H1 (cell line): Measurements from ENCODE around the gene CAMSAP1. TPM values are rescaled to one million over a fixed set of nuclear protein-coding genes. Genes with fewer than 3 reads are reported as not detected.

ENCODE experiments used
- CTCF ChIA-PET: fragments of 300-600 bp; sonication (Branson Sonifier 250); formaldehyde crosslinking; loops from one replicate; lab custom pipeline; 2021; ENCODE audit not compliant: partially characterized antibody; lab: Charles Lee
- POLR2A ChIA-PET: fragments of 300-600 bp; sonication (Branson Sonifier 250); formaldehyde crosslinking; loops from one replicate; lab custom pipeline; 2021; ENCODE audit warnings: inconsistent platforms; ENCODE audit not compliant: partially characterized antibody; lab: Charles Lee
- DNase-seq, 2 experiments: peaks; one replicate each; pipeline versions ENCODE4 v3.0.0 to v3.0.0-alpha.2; 2010 to 2022; ENCODE audit warnings: low spot score in 2 of 2, low read depth in 1 of 2, mixed read lengths in 1 of 2
- FAIRE-seq: peaks from 2 replicates; lab custom pipeline; 2011; peaks lifted over from hg19 to GRCh38; lab: Jason Lieb, UNC
- H2AFZ ChIP-seq: 2 replicates; pipeline ENCODE4 v1.8.1; 2012; ENCODE audit warnings: low read length, inconsistent platforms
- H2AK5ac ChIP-seq: 2 replicates; pipeline ENCODE4 v1.6.1; 2013; ENCODE audit warnings: low read depth, low read length
- H2BK120ac ChIP-seq: replicated peaks from 2 replicates; pipeline ENCODE3; 2013; ENCODE audit warnings: low read depth, low read length, inconsistent platforms
- H2BK12ac ChIP-seq: 2 replicates; pipeline ENCODE4 v1.6.1; 2013; ENCODE audit warnings: low read depth, low read length
- H2BK15ac ChIP-seq: 2 replicates; pipeline ENCODE4 v1.6.1; 2013; ENCODE audit warnings: low read length
- H2BK20ac ChIP-seq: 2 replicates; pipeline ENCODE4 v1.6.1; 2013; ENCODE audit warnings: low read length
- H2BK5ac ChIP-seq: 2 replicates; pipeline ENCODE4 v1.6.1; 2013; ENCODE audit warnings: low read depth, low read length
- H3K14ac ChIP-seq: 2 replicates; pipeline ENCODE4 v1.6.1; 2013; ENCODE audit warnings: inconsistent platforms; ENCODE audit not compliant: insufficient read length
- H3K18ac ChIP-seq: 2 replicates; pipeline ENCODE4 v1.6.1; 2013; ENCODE audit warnings: low read length; ENCODE audit errors: extremely low read depth
- H3K23ac ChIP-seq: 2 replicates; pipeline ENCODE4 v1.6.1; 2013; ENCODE audit warnings: inconsistent platforms; ENCODE audit not compliant: insufficient read length
- H3K23me2 ChIP-seq: 2 replicates; pipeline ENCODE4 v1.6.1; 2013; ENCODE audit warnings: low read depth, low read length
- H3K27ac ChIP-seq: 2 replicates; pipeline ENCODE4 v1.6.1; 2011; ENCODE audit warnings: low read depth, low read length, inconsistent platforms
- H3K27me3 ChIP-seq, 4 experiments: replicated peaks in 1 of 4; 1 replicate in 1 of 4; 2 replicates in 3 of 4; pipeline versions ENCODE4 v1.6.1 to v1.8.1; 2011 to 2013; ENCODE audit warnings: low read length in 3 of 4, mild to moderate bottlenecking in 3 of 4, inconsistent platforms in 2 of 4, mixed read lengths in 2 of 4, moderate library complexity in 1 of 4; ENCODE audit not compliant: control insufficient read depth in 3 of 4, insufficient read depth in 3 of 4; ENCODE audit errors: extremely low read depth in 1 of 4
- H3K36me3 ChIP-seq, 4 experiments: 2 replicates each; pipeline versions ENCODE4 v1.6.1 to v1.8.1; 2011 to 2013; ENCODE audit warnings: mild to moderate bottlenecking in 4 of 4, low read length in 3 of 4, moderate library complexity in 2 of 4, control low read depth in 1 of 4, inconsistent platforms in 1 of 4; ENCODE audit not compliant: insufficient read depth in 4 of 4, control insufficient read depth in 2 of 4
- H3K4ac ChIP-seq: replicated peaks from 2 replicates; pipeline ENCODE3; 2013; ENCODE audit warnings: low read length, low read depth, mixed read lengths, inconsistent platforms; ENCODE audit not compliant: insufficient read length
- H3K4me1 ChIP-seq, 4 experiments: replicated peaks in 1 of 4; 1 replicate in 1 of 4; 2 replicates in 3 of 4; pipeline versions ENCODE4 v1.6.1 to v1.8.1; 2011 to 2013; ENCODE audit warnings: low read length in 3 of 4, inconsistent platforms in 2 of 4, mixed read lengths in 1 of 4; ENCODE audit not compliant: insufficient read depth in 4 of 4, control insufficient read depth in 3 of 4
- H3K4me2 ChIP-seq, 2 experiments: 2 replicates each; pipeline versions ENCODE4 v1.6.1 to v1.8.1; 2011 to 2013; ENCODE audit warnings: low read depth in 2 of 2, low read length in 2 of 2, control low read depth in 1 of 2, inconsistent platforms in 1 of 2, mild to moderate bottlenecking in 1 of 2; ENCODE audit not compliant: insufficient read depth in 1 of 2
- H3K4me3 ChIP-seq, 4 experiments: fragments of 200-600, 300-600 bp in 1 of 4; sonication (generic), shearing (Covaris generic), sonication (Bioruptor Twin) in 1 of 4; 2 replicates each; pipeline versions ENCODE4 v1.5.1 to v1.8.1; 2011 to 2016; ENCODE audit warnings: low read length in 4 of 4, low read depth in 3 of 4, control low read depth in 2 of 4, inconsistent platforms in 2 of 4, mild to moderate bottlenecking in 2 of 4, mixed read lengths in 1 of 4, moderate library complexity in 1 of 4; ENCODE audit not compliant: insufficient read depth in 2 of 4; ENCODE audit errors: extremely low read depth in 1 of 4
- H3K56ac ChIP-seq: replicated peaks from 2 replicates; pipeline ENCODE3; 2013; ENCODE audit warnings: low read depth, mild to moderate bottlenecking, mixed read lengths, low read length, inconsistent platforms; ENCODE audit not compliant: insufficient read length
- H3K79me1 ChIP-seq: 2 replicates; pipeline ENCODE4 v1.6.1; 2013; ENCODE audit warnings: low read depth, low read length, control low read depth
- H3K79me2 ChIP-seq, 2 experiments: 2 replicates each; pipeline versions ENCODE4 v1.6.1 to v1.8.1; 2012 to 2013; ENCODE audit warnings: low read length in 2 of 2, mild to moderate bottlenecking in 2 of 2, inconsistent platforms in 1 of 2; ENCODE audit not compliant: insufficient read depth in 2 of 2, control insufficient read depth in 1 of 2
- H3K9ac ChIP-seq, 4 experiments: replicated peaks in 1 of 4; 1 replicate in 1 of 4; 2 replicates in 3 of 4; pipeline versions ENCODE4 v1.6.1 to v1.8.1; 2011 to 2013; ENCODE audit warnings: low read depth in 3 of 4, low read length in 3 of 4, control low read depth in 2 of 4, mild to moderate bottlenecking in 2 of 4, moderate library complexity in 2 of 4, inconsistent platforms in 1 of 4; ENCODE audit errors: extremely low read depth in 1 of 4
- H3K9me3 ChIP-seq, 2 experiments: 2 replicates each; pipeline versions ENCODE4 v1.6.1 to v1.8.1; 2012 to 2013; ENCODE audit warnings: mild to moderate bottlenecking in 2 of 2, moderate library complexity in 2 of 2, control low read depth in 1 of 2, inconsistent platforms in 1 of 2, low read depth in 1 of 2, low read length in 1 of 2, mixed read lengths in 1 of 2; ENCODE audit not compliant: insufficient read depth in 2 of 2
- H4K20me1 ChIP-seq, 2 experiments: replicated peaks in 1 of 2; 2 replicates each; pipeline versions ENCODE3 to v1.8.1; 2011 to 2013; ENCODE audit warnings: inconsistent platforms in 2 of 2, low read length in 2 of 2, mild to moderate bottlenecking in 1 of 2; ENCODE audit not compliant: insufficient read depth in 2 of 2, control insufficient read depth in 1 of 2
- H4K5ac ChIP-seq: 2 replicates; pipeline ENCODE4 v1.6.1; 2013; ENCODE audit warnings: low read length, low read depth, mixed read lengths, inconsistent platforms; ENCODE audit not compliant: insufficient read length
- H4K8ac ChIP-seq: 2 replicates; pipeline ENCODE4 v1.8.0; 2013; ENCODE audit warnings: mild to moderate bottlenecking, moderate library complexity, low read length, inconsistent platforms; ENCODE audit not compliant: insufficient read depth; ENCODE audit errors: extremely low read depth
- H4K91ac ChIP-seq: replicated peaks from 2 replicates; pipeline ENCODE3; 2013; ENCODE audit warnings: low read length, mixed read lengths, inconsistent platforms; ENCODE audit not compliant: insufficient read length
- GTF2F1 ChIP-seq: IDR thresholded peaks from 2 replicates; pipeline ENCODE4 v1.6.1; 2012; ENCODE audit warnings: low read depth, low read length, improper control_type of control experiment, borderline replicate concordance
- WGBS, 2 experiments: shearing (Covaris generic) in 1 of 2; methylation state at CpG; one replicate each; pipeline versions ENCODE4 v1.1.6 to v1.1.7; 2013 to 2015; ENCODE audit warnings: low lambda C conversion rate in 2 of 2, mixed read lengths in 2 of 2, inconsistent platforms in 1 of 2, low coverage in 1 of 2, missing lambda C conversion rate in 1 of 2; ENCODE audit not compliant: insufficient replicate concordance in 2 of 2, insufficient coverage in 1 of 2, insufficient read length in 1 of 2; ENCODE audit errors: extremely low coverage in 1 of 2, missing lambda C conversion rate in 1 of 2; 5-methylcytosine and 5-hydroxymethylcytosine counted together
- polyA plus RNA-seq, 7 experiments: library from polyadenylated mRNA; depleted of rRNA in 3 of 7; stranded (reverse) in 5 of 7; unstranded in 2 of 7; fragments of >200 nt in 5 of 7; fragments of 200-250 nt in 2 of 7; gene quantifications; 1 replicate in 5 of 7; 2 replicates in 1 of 7; 4 replicates in 1 of 7; pipeline versions ENCODE4 v1.2.1 to v1.2.3, GENCODE V29; 2011 to 2013; ENCODE audit warnings: missing spikeins in 2 of 7, mixed read lengths in 2 of 7
- total RNA-seq: library from RNA; stranded (reverse); fragmentation: NEBNext Ultra II Directional; extraction: Animal tissue kit (Norgen Biotek cat#: 25700); gene quantifications from 2 replicates; pipeline ENCODE4 v1.2.1, GENCODE V29; 2021

Gene CAMSAP1
- total and polyA plus RNA-seq, 2 of the 8 experiments (the other 6 are each of a cell fraction or from before 2014, with no cell fraction given): 13.4 to 44.0 TPM

- H3K27ac ChIP-seq: no peak overlapping the region
- no peak overlapping the region for H3K4ac ChIP-seq
- peaks cover 10% of the 10 kb centered on the region; the same call in 1 of the 2 replicates for H3K79me1 ChIP-seq
- peaks cover 0 to 10% of the 10 kb centered on the region in 2 experiments for H4K20me1 ChIP-seq
- H2AK5ac ChIP-seq: no peak overlapping the region
- peaks cover 4 to 52% of the 10 kb centered on the region in 2 experiments; a peak in 3 of 4 replicates for H3K79me2 ChIP-seq
- H3K14ac ChIP-seq: no peak overlapping the region
- no peak overlapping the region for H3K4me2 ChIP-seq
- H4K8ac ChIP-seq: no peak overlapping the region
- no peaks in the 10 kb centered on the region; a peak in 1 of 4 replicates for H3K9me3 ChIP-seq
- H2BK20ac ChIP-seq: no peak overlapping the region
- H3K56ac ChIP-seq: no peak overlapping the region
- peaks cover 0 to 6% (median 3%) of the 10 kb centered on the region in 4 experiments; a peak in 5 of 7 replicates for H3K4me1 ChIP-seq
- no peak overlapping the region for H3K4me3 ChIP-seq
- CTCF ChIA-PET: interaction anchor here (1.2 to 1.8 kb wide), 2 partner anchors 13 to 17 kb away, joined by 4 to 11 read pairs; no protein-coding TSS in a partner anchor
- POLR2A ChIA-PET: no interaction called here
- no peaks in the 10 kb centered on the region for H3K23me2 ChIP-seq
- 75% methylated on average over 1 of the region's 1 CpG; no CpG with 5 or more reads in 1 of the 2 experiments for WGBS, 2 experiments
- DNase-seq (no peak), FAIRE-seq (no peak)
- no peak overlapping the region for H3K18ac ChIP-seq
- H3K27me3 ChIP-seq: no peaks in the 10 kb centered on the region
- H2BK12ac ChIP-seq: no peak overlapping the region
- H2BK5ac ChIP-seq: no peak overlapping the region
- H2BK120ac ChIP-seq: no peak overlapping the region
- H3K23ac ChIP-seq: no peak overlapping the region
- no peak overlapping the region for H4K91ac ChIP-seq
- no peak overlapping the region for H3K9ac ChIP-seq
- no peak overlapping the region for H2AFZ ChIP-seq
- no peak overlapping the region for H4K5ac ChIP-seq
- peaks cover 0 to 23% (median 4%) of the 10 kb centered on the region in 4 experiments; a peak in 7 of 8 replicates for H3K36me3 ChIP-seq
- TF ChIP-seq GTF2F1: no peak
- no peak overlapping the region for H2BK15ac ChIP-seq
Measured at GRCh38 chr9:135847833-135848232, 59.5 kb downstream of the CAMSAP1 start.
